ENCODE data around the gene SLC25A41. TPM values are rescaled to one million over a fixed set of nuclear protein-coding genes. Genes with fewer than 3 reads are reported as not detected.

SLC25A41 gene
- total and polyA plus RNA-seq, 2 donors (not counting 1 experiment from before 2014, with no cell fraction given): 0.30 to 0.48 TPM

- Mint-ChIP-seq H3K4me1 (peaks cover 35% of the 10 kb centered on the region), H3K27ac (peak within 1 kb of the TSS; percentile 94), H3K9me3 (ENCODE audit: insufficient read depth) (no peaks in the 10 kb centered on the region), H3K4me3 (peak within 1 kb of the TSS; percentile 90), H3K27me3 (no peaks in the 10 kb centered on the region)
- under 1% methylated on average over 111 of the region's 114 CpGs for WGBS (ENCODE audit: insufficient coverage)
- Histone ChIP-seq H3K27ac (ENCODE audit: low read length in 2 of 2) (peak within 1 kb of the TSS; percentile 84 to 93), H3K4me2 (replicated peaks; ENCODE audit: low read depth, low read length, poor library complexity, severe bottlenecking) (peak within 1 kb of the TSS; percentile 98), H3K4me1 (ENCODE audit: control insufficient read depth in 2 of 2, insufficient read depth in 2 of 2, low read length in 2 of 2) (peaks cover 26 to 32% of the 10 kb centered on the region in 2 donors), H3K9me3 (ENCODE audit: control extremely low read depth in 1 of 3, control insufficient read depth in 2 of 3, insufficient read depth in 1 of 3, low read length in 2 of 3) (peaks cover 0 to 13% (median 0%) of the 10 kb centered on the region in 3 donors), H4K20me1 (ENCODE audit: control insufficient read depth, insufficient read depth, low read length, poor library complexity, severe bottlenecking) (peaks cover 48% of the 10 kb centered on the region), H3K9ac (ENCODE audit: low read length) (peak within 1 kb of the TSS; percentile 84), H3K27me3 (replicated peaks in 1 of 4; ENCODE audit: control extremely low read depth in 1 of 4, control insufficient read depth in 3 of 4, insufficient read depth in 4 of 4, low read length in 3 of 4) (no peaks in the 10 kb centered on the region), H2AFZ (ENCODE audit: insufficient read depth, low read depth, low read length, poor library complexity, severe bottlenecking) (peak within 1 kb of the TSS; percentile 89), H3K79me2 (ENCODE audit: control insufficient read depth, insufficient read depth, low read length) (peaks cover 41% of the 10 kb centered on the region), H3K36me3 (replicated peaks in 1 of 2; ENCODE audit: control extremely low read depth in 1 of 2, control insufficient read depth in 1 of 2, extremely low read depth in 1 of 2, insufficient read depth in 2 of 2, low read length in 1 of 2) (peaks cover 0 to 31% of the 10 kb centered on the region in 2 experiments), H3K4me3 (ENCODE audit: control extremely low read depth in 1 of 5, extremely low read depth in 1 of 5, insufficient read depth in 1 of 5, low read depth in 2 of 5, low read length in 4 of 5) (peak within 1 kb of the TSS; percentile 62 to 67 (median 66))
- no peak for ATAC-seq (ENCODE audit: low read depth)
- intact Hi-C loops (cut with micrococcal nuclease): loop anchor here (2.0 kb wide), 2 partner anchors 78 to 314 kb away; partner anchors contain the start of genes RFX2 and TUBB4A
- ChIA-PET POLR2A (interaction anchor here (0.6 to 2.9 kb wide), 6 partner anchors 31 to 399 kb away, joined by 3 to 15 read pairs (median 6); partner anchors contain the start of genes ALKBH7, CLPP, GTF2F1 and SLC25A23), CTCF (interaction anchor here (0.9 to 2.0 kb wide), 3 partner anchors 35 to 439 kb away, joined by 3 to 6 read pairs (median 6); partner anchors contain the start of gene SLC25A23)
- no peak for DNase-seq
- TF ChIP-seq EZH2 (IDR thresholded peaks at IDR 0.05; ENCODE audit: borderline replicate concordance, insufficient read depth, low read depth, low read length, poor library complexity, severe bottlenecking) (no peak), CTCF (IDR thresholded peaks at IDR 0.05) (no peak)
Measured at GRCh38 chr19:6424195-6424938, 9.2 kb downstream of the SLC25A41 start, which contains the start of gene KHSRP. TSS of gene KHSRP (minus strand) at chr19:6424811. CDS start at chr19:6424701, 110 bp downstream.

Measured in B cell (primary cell).